Measurements from ENCODE around the gene FKBP2. TPM values are rescaled to one million over a fixed set of nuclear protein-coding genes. Genes with fewer than 3 reads are reported as not detected.

FKBP2 gene
- total RNA-seq: 10 to 100 TPM; 17.9 to 53.0 (median 42.9) TPM
- 26.0 TPM for total RNA-seq (2013)
- 0.17 to 1.3 (median 0.64) reads per million in 29 experiments for total RNA-seq

DNA sequence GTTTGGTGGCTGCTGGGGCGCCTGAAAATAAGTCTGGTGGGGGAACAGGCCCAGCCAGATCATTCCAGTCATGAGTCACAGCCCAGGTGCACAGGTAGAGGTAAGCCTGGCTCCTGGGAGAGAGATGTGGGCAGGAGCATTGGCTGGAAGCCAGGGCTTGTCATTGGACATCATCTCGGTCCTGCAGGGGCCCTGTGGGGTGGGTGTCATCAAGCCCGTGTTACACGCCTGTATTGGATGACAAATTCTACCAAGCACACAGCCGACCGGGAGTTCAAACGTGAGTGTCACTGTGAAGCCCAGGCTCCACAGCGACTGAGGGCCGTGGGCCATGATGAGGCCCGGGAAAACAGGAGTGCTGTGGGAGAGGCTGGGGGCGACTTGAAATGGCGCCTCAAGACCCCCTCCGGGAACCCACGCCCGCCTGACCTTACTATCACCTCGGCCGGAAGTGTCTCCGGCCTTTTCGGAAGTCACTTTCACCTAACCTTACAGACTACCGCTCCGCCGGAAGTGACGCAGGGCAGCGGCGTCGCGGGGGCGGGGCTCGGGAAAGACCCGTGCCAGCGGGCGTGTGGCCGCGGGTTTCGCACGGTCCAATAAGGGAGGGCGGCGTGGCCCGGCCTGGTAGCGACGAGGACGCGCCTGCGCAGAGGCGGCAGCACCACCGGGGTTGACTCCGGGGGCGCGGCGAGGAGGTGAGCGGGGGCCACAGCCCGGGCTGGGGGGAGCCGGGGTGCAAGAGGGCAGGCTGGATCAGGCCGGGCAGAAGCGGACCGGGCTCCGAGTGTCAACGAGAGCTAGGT, at the start of gene FKBP2:
TSS of gene FKBP2 (plus strand) at position 661 of the 806 bp plus-strand sequence. CDS start 1,293 bp downstream, outside the sequence.
- DNase-seq (peak; percentile 95 to 99 (median 98)), ATAC-seq (replicated peaks in 1 of 4) (peak; percentile 72 to 74 (median 72))
- peaks cover 16 to 27% of the 10 kb centered on the region in 2 donors for H3K36me3 ChIP-seq (ENCODE audit: control insufficient read depth in 2 of 2, extremely low read depth in 1 of 2, insufficient read depth in 1 of 2, low read length in 1 of 2)
- peaks cover 9 to 48% of the 10 kb centered on the region in 2 experiments for H3K4me1 ChIP-seq (ENCODE audit: control insufficient read depth in 1 of 2, extremely low read depth in 1 of 2, insufficient read depth in 2 of 2, low read length in 2 of 2)
- peak within 1 kb of the TSS; percentile 49 to 73 for H3K4me3 ChIP-seq (ENCODE audit: control insufficient read depth in 1 of 2, extremely low read depth in 1 of 2, low read length in 1 of 2)
- H3K36me3 Mint-ChIP-seq: no peaks in the 10 kb centered on the region
- H3K9me3 ChIP-seq: no peaks in the 10 kb centered on the region
- ChIA-PET POLR2A (interaction anchor here (0.6 to 1.0 kb wide), 3 partner anchors 43 to 77 kb away, joined by 3 to 5 read pairs (median 3); partner anchors contain the start of genes BAD (in 1 of the 2) and TRMT112 (in 1 of the 2)), CTCF (interaction anchor here in 1 of 2 donors (0.6 to 1.1 kb wide), 7 partner anchors 34 to 77 kb away, joined by 3 to 9 read pairs (median 5); partner anchors contain the start of genes BAD, FERMT3, PRDX5 and TRMT112)
- WGBS (ENCODE audit: insufficient coverage): 2% methylated on average over 46 of the region's 58 CpGs
- H3K27me3 ChIP-seq (replicated peaks in 1 of 2; ENCODE audit: control insufficient read depth in 2 of 2, extremely low read depth in 1 of 2, insufficient read depth in 2 of 2, low read length in 1 of 2): no peaks in the 10 kb centered on the region
- no peaks in the 10 kb centered on the region for H3K9me3 Mint-ChIP-seq
- peak within 1 kb of the TSS; percentile 97 for H3K27ac Mint-ChIP-seq
- peak within 1 kb of the TSS; percentile 97 for H3K27ac ChIP-seq (ENCODE audit: low read length)
- H3K27me3 Mint-ChIP-seq: no peaks in the 10 kb centered on the region
- H3K4me3 Mint-ChIP-seq: peak within 1 kb of the TSS; percentile 83 to 93 (median 89)
- H3K4me1 Mint-ChIP-seq: peaks cover 36 to 45% (median 37%) of the 10 kb centered on the region in 3 donors

DNA sequence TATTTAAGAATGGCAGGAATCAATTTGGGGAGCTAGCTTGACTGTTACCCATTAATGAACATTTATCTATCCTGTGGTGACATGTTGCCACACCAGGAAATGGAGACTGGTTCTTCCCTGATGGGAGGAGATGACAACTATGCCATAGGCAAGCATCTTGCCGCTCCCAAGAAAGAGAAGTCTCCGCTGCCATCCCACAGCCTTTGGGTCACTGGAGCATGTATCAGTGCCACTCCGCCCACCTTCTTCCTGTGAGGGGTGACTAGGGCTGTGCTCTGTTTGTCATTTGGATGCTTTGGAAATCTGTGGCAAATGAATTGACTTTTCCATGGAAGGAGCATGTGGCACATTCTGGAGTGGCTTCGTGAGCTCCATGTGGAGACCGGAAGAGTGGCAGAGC, 48.5 kb upstream of the FKBP2 start:
- Mint-ChIP-seq H3K4me3 (no peak overlapping the region), H3K27me3 (no peaks in the 10 kb centered on the region), H3K27ac (no peak overlapping the region), H3K4me1 (peaks cover 10 to 32% (median 25%) of the 10 kb centered on the region in 3 donors), H3K9me3 (no peaks in the 10 kb centered on the region), H3K36me3 (peaks cover 35% of the 10 kb centered on the region)
- 91% methylated on average over 5 of the region's 5 CpGs for WGBS (ENCODE audit: insufficient coverage)
- ChIA-PET CTCF (no interaction called here), POLR2A (no interaction called here)
- ATAC-seq (replicated peaks in 1 of 4): no peak
- DNase-seq: no peak
- Histone ChIP-seq H3K36me3 (ENCODE audit: control insufficient read depth in 2 of 2, extremely low read depth in 1 of 2, insufficient read depth in 1 of 2, low read length in 1 of 2) (peaks cover 4 to 58% of the 10 kb centered on the region in 2 donors), H3K4me1 (ENCODE audit: control insufficient read depth in 1 of 2, extremely low read depth in 1 of 2, insufficient read depth in 2 of 2, low read length in 2 of 2) (peaks cover 6 to 19% of the 10 kb centered on the region in 2 experiments), H3K9me3 (no peaks in the 10 kb centered on the region), H3K4me3 (ENCODE audit: control insufficient read depth in 1 of 2, extremely low read depth in 1 of 2, low read length in 1 of 2) (no peak overlapping the region), H3K27ac (ENCODE audit: low read length) (no peak overlapping the region), H3K27me3 (replicated peaks in 1 of 2; ENCODE audit: control insufficient read depth in 2 of 2, extremely low read depth in 1 of 2, insufficient read depth in 2 of 2, low read length in 1 of 2) (no peaks in the 10 kb centered on the region)

DNA sequence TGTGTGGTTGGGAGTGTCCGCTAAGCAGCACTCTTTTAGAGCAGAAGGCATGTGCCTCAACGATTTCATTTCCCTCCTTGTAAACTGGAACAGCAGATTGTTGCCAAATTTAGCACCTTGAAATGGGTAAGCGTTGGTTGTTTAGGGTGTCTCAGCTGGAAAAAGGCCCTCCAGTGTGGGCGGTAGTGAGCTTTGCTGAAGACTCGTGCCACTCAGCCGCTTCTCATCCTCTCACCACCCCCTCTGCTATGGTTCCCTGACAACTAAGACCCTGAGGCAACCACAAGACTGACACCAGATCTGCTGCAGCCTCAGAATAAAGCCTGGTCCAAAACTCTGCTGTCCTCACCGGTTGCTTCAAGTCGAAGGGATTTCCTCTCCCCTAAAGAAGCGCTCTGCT, 44.3 kb upstream of the FKBP2 start:
- Mint-ChIP-seq H3K4me1 (peaks cover 5 to 14% (median 9%) of the 10 kb centered on the region in 3 donors), H3K4me3 (no peak overlapping the region), H3K36me3 (peaks cover 48% of the 10 kb centered on the region), H3K27me3 (no peaks in the 10 kb centered on the region), H3K27ac (no peak overlapping the region), H3K9me3 (no peaks in the 10 kb centered on the region)
- ATAC-seq (replicated peaks in 1 of 4) (no peak), DNase-seq (no peak)
- Histone ChIP-seq H3K4me3 (ENCODE audit: control insufficient read depth in 1 of 2, extremely low read depth in 1 of 2, low read length in 1 of 2) (no peak overlapping the region), H3K36me3 (ENCODE audit: control insufficient read depth in 2 of 2, extremely low read depth in 1 of 2, insufficient read depth in 1 of 2, low read length in 1 of 2) (peaks cover 9 to 87% of the 10 kb centered on the region in 2 donors), H3K4me1 (ENCODE audit: control insufficient read depth in 1 of 2, extremely low read depth in 1 of 2, insufficient read depth in 2 of 2, low read length in 2 of 2) (peaks cover 0 to 3% of the 10 kb centered on the region in 2 experiments), H3K27ac (ENCODE audit: low read length) (no peak overlapping the region), H3K9me3 (no peaks in the 10 kb centered on the region), H3K27me3 (replicated peaks in 1 of 2; ENCODE audit: control insufficient read depth in 2 of 2, extremely low read depth in 1 of 2, insufficient read depth in 2 of 2, low read length in 1 of 2) (no peaks in the 10 kb centered on the region)
- CTCF ChIA-PET: interaction anchor here in 1 of 2 donors (0.6 kb wide), 1 partner anchor 11 kb away, joined by 3 read pairs; the partner anchor contains the start of gene STIP1
- POLR2A ChIA-PET: no interaction called here
- WGBS (ENCODE audit: insufficient coverage): 51% methylated on average over 4 of the region's 9 CpGs

DNA sequence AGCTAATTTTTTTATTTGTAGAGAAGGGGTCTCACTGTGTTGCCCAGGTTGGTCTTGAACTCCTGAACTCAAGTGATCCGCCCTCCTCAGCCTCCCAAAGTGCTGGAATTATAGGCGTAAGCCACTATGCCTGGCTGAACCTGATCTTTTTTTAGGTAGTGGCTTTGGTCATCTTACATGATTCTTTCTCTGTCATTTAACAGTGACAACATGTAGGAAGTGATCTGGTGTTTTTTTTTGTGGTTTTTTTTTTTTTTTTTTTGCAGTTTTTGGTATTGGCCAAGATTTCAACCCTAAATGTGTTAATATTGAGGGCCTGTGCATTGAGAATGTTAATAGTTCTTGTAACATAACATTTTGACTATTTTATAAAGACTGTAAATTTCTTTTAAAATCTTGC, 42.4 kb upstream of the FKBP2 start:
- Histone ChIP-seq H3K9me3 (no peaks in the 10 kb centered on the region), H3K27me3 (replicated peaks in 1 of 2; ENCODE audit: control insufficient read depth in 2 of 2, extremely low read depth in 1 of 2, insufficient read depth in 2 of 2, low read length in 1 of 2) (no peaks in the 10 kb centered on the region), H3K4me3 (ENCODE audit: control insufficient read depth in 1 of 2, extremely low read depth in 1 of 2, low read length in 1 of 2) (no peak overlapping the region), H3K36me3 (ENCODE audit: control insufficient read depth in 2 of 2, extremely low read depth in 1 of 2, insufficient read depth in 1 of 2, low read length in 1 of 2) (peaks cover 14 to 89% of the 10 kb centered on the region in 2 donors), H3K4me1 (ENCODE audit: control insufficient read depth in 1 of 2, extremely low read depth in 1 of 2, insufficient read depth in 2 of 2, low read length in 2 of 2) (peaks cover 0 to 2% of the 10 kb centered on the region in 2 experiments), H3K27ac (ENCODE audit: low read length) (no peak overlapping the region)
- DNase-seq: no peak
- Mint-ChIP-seq H3K36me3 (peaks cover 56% of the 10 kb centered on the region), H3K4me1 (peaks cover 4 to 6% (median 4%) of the 10 kb centered on the region in 3 donors), H3K9me3 (no peaks in the 10 kb centered on the region), H3K4me3 (no peak overlapping the region), H3K27ac (no peak overlapping the region), H3K27me3 (no peaks in the 10 kb centered on the region)
- no CpG with 5 or more reads among the region's 2 CpGs for WGBS (ENCODE audit: insufficient coverage)
- ChIA-PET POLR2A (interaction anchor here in 1 of 2 donors (0.7 kb wide), 1 partner anchor 43 kb away, joined by 3 read pairs; the partner anchor contains the start of gene FKBP2), CTCF (no interaction called here)
- no peak for ATAC-seq (replicated peaks in 1 of 4)

DNA sequence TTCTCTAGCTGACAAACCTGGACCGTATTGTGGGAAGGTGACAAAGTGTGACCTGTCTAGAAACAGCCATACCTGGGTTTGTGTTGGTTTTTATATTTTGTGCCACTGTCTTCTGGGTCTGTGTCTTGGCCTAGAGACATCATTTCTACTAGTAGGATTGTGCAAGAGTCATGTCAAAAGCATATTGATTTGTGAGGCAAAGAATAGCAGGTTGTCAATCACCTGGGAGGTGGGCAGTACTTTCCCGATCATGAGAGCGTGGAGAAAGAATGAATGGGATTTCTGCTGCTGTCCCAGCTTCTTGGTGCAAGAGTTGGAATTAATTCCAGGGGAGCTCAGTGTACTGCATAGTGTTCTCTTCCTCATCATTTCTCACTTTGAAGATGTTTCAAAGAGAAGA, 39.4 kb upstream of the FKBP2 start:
- H3K27ac ChIP-seq (ENCODE audit: low read length): no peak overlapping the region
- DNase-seq (no peak), ATAC-seq (replicated peaks in 1 of 4) (no peak)
- no CpG with 5 or more reads among the region's 3 CpGs for WGBS (ENCODE audit: insufficient coverage)
- POLR2A ChIA-PET: no interaction called here
- peaks cover 22 to 68% of the 10 kb centered on the region in 2 donors for H3K36me3 ChIP-seq (ENCODE audit: control insufficient read depth in 2 of 2, extremely low read depth in 1 of 2, insufficient read depth in 1 of 2, low read length in 1 of 2)
- Mint-ChIP-seq H3K27me3 (no peaks in the 10 kb centered on the region), H3K27ac (peak overlapping the region; percentile 12 to 71), H3K9me3 (no peaks in the 10 kb centered on the region), H3K36me3 (peaks cover 40% of the 10 kb centered on the region), H3K4me3 (no peak overlapping the region), H3K4me1 (peaks cover 22 to 29% (median 27%) of the 10 kb centered on the region in 3 donors)
- H3K4me1 ChIP-seq (ENCODE audit: control insufficient read depth in 1 of 2, extremely low read depth in 1 of 2, insufficient read depth in 2 of 2, low read length in 2 of 2): peaks cover 11 to 29% of the 10 kb centered on the region in 2 experiments
- no peaks in the 10 kb centered on the region for H3K27me3 ChIP-seq (replicated peaks in 1 of 2; ENCODE audit: control insufficient read depth in 2 of 2, extremely low read depth in 1 of 2, insufficient read depth in 2 of 2, low read length in 1 of 2)
- H3K4me3 ChIP-seq (ENCODE audit: control insufficient read depth in 1 of 2, extremely low read depth in 1 of 2, low read length in 1 of 2): no peak overlapping the region
- H3K9me3 ChIP-seq: no peaks in the 10 kb centered on the region
- CTCF ChIA-PET: interaction anchor here in 1 of 2 donors (0.6 to 1.2 kb wide), 2 partner anchors 14 to 102 kb away, joined by 3 to 5 read pairs; no protein-coding TSS in a partner anchor

DNA sequence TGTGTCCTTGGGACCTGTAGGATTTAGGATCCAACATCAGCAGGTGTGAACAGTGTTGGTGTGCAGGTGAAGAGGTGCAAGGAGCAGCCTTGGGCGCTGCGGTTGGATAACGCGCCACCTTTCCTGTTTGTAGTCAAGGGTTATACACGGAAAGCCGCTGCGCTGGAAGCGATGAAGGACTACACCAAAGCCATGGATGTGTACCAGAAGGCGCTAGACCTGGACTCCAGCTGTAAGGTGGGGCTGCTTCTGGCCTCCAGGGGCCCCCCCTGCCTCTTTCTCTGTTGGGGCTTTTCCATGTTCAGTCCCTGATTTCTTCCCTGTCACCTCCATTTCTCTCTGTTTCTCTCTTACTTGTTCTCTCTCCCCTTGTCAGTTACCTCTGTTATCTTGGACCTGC, 37.9 kb upstream of the FKBP2 start:
- Mint-ChIP-seq H3K9me3 (no peaks in the 10 kb centered on the region), H3K4me1 (peaks cover 26 to 34% (median 33%) of the 10 kb centered on the region in 3 donors), H3K27ac (no peak overlapping the region), H3K27me3 (no peaks in the 10 kb centered on the region), H3K4me3 (no peak overlapping the region), H3K36me3 (peaks cover 29% of the 10 kb centered on the region)
- ChIA-PET POLR2A (interaction anchor here (0.6 to 0.7 kb wide), 2 partner anchors 13 to 352 kb away, joined by 3 read pairs; no protein-coding TSS in a partner anchor), CTCF (interaction anchor here in 1 of 2 donors (0.7 kb wide), 1 partner anchor 115 kb away, joined by 3 read pairs; the partner anchor contains the start of gene PRDX5)
- H3K4me1 ChIP-seq (ENCODE audit: control insufficient read depth in 1 of 2, extremely low read depth in 1 of 2, insufficient read depth in 2 of 2, low read length in 2 of 2): peaks cover 11 to 34% of the 10 kb centered on the region in 2 experiments
- WGBS (ENCODE audit: insufficient coverage): 99% methylated on average over 8 of the region's 9 CpGs
- H3K27ac ChIP-seq (ENCODE audit: low read length): no peak overlapping the region
- ATAC-seq (replicated peaks in 1 of 4) (no peak), DNase-seq (no peak)
- no peak overlapping the region for H3K4me3 ChIP-seq (ENCODE audit: control insufficient read depth in 1 of 2, extremely low read depth in 1 of 2, low read length in 1 of 2)
- H3K9me3 ChIP-seq: no peaks in the 10 kb centered on the region
- peaks cover 16 to 54% of the 10 kb centered on the region in 2 donors for H3K36me3 ChIP-seq (ENCODE audit: control insufficient read depth in 2 of 2, extremely low read depth in 1 of 2, insufficient read depth in 1 of 2, low read length in 1 of 2)
- no peaks in the 10 kb centered on the region for H3K27me3 ChIP-seq (replicated peaks in 1 of 2; ENCODE audit: control insufficient read depth in 2 of 2, extremely low read depth in 1 of 2, insufficient read depth in 2 of 2, low read length in 1 of 2)
